K562 (cell line): Measurements from ENCODE around the gene TMEM63A. TPM values are rescaled to one million over a fixed set of nuclear protein-coding genes. Genes with fewer than 3 reads are reported as not detected.

Experiments
- CHAMP1 ChIP-seq: fragments of 450-650 bp; IDR thresholded peaks from 2 replicates; pipeline ENCODE4 v1.6.1; 2016; ENCODE audit warnings: mild to moderate bottlenecking
- ZFP91 ChIP-seq: sonication (generic); formaldehyde crosslinking; IDR thresholded peaks from 2 replicates; pipeline ENCODE4 v1.8.0; 2022; ENCODE audit warnings: mild to moderate bottlenecking, missing genetic modification reagents
- ZNF398 ChIP-seq: fragments of 250-450 bp; sonication (Bioruptor Pico); IDR thresholded peaks from 2 replicates; pipeline ENCODE4 v1.8.0; 2021; ENCODE audit warnings: moderate library complexity, mild to moderate bottlenecking, inconsistent platforms
- ZNF407 ChIP-seq: fragments of 450-650 bp; IDR thresholded peaks from 2 replicates; pipeline ENCODE4 v1.6.1; 2016; ENCODE audit warnings: low read depth
- polyA plus RNA-seq, 8 experiments: library from polyadenylated mRNA; depleted of rRNA in 4 of 8; stranded (reverse) in 5 of 8; unstranded in 3 of 8; fragments of >200 nt; fragmentation: Nextera tagmentation in 2 of 8; fragmentation: Illumina TruSeq in 1 of 8; extraction: Ambion mirVana in 2 of 8; extraction: Trizol in 1 of 8; gene quantifications; 2 replicates each; pipeline versions ENCODE4 v1.2.1 to v1.2.3, GENCODE V29; 2011 to 2014; ENCODE audit warnings: inconsistent platforms in 1 of 8, missing spikeins in 1 of 8
- total RNA-seq, 7 experiments: library from RNA; depleted of rRNA in 6 of 7; stranded (reverse); fragments of >200 nt in 6 of 7; fragmentation: Illumina TruSeq in 2 of 7; extraction: Trizol in 2 of 7; gene quantifications; 2 replicates each; pipeline versions ENCODE4 v1.2.1 to v1.2.3, GENCODE V29; 2011 to 2021; ENCODE audit warnings: low replicate concordance in 1 of 7

TMEM63A gene
- total and polyA plus RNA-seq, 9 of the 15 experiments (the other 6 are each of a cell fraction or from before 2014, with no cell fraction given) = 2.0 to 54.6 (median 17.5) TPM

- TF ChIP-seq CHAMP1 (peak; percentile 94), ZNF398 (CRISPR knock-in tag) (no peak), ZFP91 (CRISPR knock-in tag) (no peak), ZNF407 (peak; percentile 57; the same call in 1 of the 2 replicates)
These were observed 46.3 kb upstream of the TMEM63A start (continued) for GRCh38 chr1:225928186-225929175.
